Keratinocyte (primary cell): ENCODE measurements around the gene BTN3A1.

ENCODE experiments used
- CTCF ChIP-seq, 3 experiments: IDR thresholded peaks in 1 of 3; conservative IDR thresholded peaks in 1 of 3; optimal IDR thresholded peaks in 1 of 3; 2 replicates in 2 of 3; 3 replicates in 1 of 3; pipeline versions ENCODE3 to v1.5.1; 2011; ENCODE audit warnings: low read length in 3 of 3, mild to moderate bottlenecking in 3 of 3, moderate library complexity in 2 of 3, control low read depth in 1 of 3, inconsistent platforms in 1 of 3; ENCODE audit not compliant: insufficient read depth in 2 of 3; ENCODE audit errors: extremely low read depth in 1 of 3
- EZH2 ChIP-seq: IDR thresholded peaks from one replicate; pipeline ENCODE4 v1.6.1; 2012; ENCODE audit warnings: inconsistent platforms, mild to moderate bottlenecking, low read length, moderate library complexity

DNA sequence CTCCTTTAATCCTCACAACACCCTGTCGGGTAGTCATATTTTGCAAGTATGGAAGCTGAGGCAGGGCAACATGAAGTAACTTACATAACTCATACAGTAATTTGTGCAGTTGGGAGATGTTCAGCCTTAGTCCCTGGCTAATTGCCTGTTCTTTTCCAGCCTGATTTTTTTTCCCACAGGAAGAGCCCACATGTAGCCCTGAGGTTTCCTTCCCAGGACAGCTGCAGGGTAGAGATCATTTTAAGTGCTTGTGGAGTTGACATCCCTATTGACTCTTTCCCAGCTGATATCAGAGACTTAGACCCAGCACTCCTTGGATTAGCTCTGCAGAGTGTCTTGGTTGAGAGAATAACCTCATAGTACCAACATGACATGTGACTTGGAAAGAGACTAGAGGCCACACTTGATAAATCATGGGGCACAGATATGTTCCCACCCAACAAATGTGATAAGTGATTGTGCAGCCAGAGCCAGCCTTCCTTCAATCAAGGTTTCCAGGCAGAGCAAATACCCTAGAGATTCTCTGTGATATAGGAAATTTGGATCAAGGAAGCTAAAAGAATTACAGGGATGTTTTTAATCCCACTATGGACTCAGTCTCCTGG lies 50.7 kb downstream of the BTN3A1 start:
- TF ChIP-seq CTCF (optimal IDR thresholded peaks at IDR 0.05 in 1 of 3, IDR thresholded peaks at IDR 0.05 in 1 of 3, conservative IDR thresholded peaks at IDR 0.05 in 1 of 3; ENCODE audit: extremely low read depth in 1 of 3, insufficient read depth in 2 of 3, low read length in 3 of 3) (no peak), EZH2 (no peak)
